ENCODE measurements around the gene CBL.
"Not testable (repeated sequence)": the region's sequence is repeated elsewhere in the genome, so short reads cannot be mapped to it uniquely, and the experiment has no call there.

Gene CBL

DNA sequence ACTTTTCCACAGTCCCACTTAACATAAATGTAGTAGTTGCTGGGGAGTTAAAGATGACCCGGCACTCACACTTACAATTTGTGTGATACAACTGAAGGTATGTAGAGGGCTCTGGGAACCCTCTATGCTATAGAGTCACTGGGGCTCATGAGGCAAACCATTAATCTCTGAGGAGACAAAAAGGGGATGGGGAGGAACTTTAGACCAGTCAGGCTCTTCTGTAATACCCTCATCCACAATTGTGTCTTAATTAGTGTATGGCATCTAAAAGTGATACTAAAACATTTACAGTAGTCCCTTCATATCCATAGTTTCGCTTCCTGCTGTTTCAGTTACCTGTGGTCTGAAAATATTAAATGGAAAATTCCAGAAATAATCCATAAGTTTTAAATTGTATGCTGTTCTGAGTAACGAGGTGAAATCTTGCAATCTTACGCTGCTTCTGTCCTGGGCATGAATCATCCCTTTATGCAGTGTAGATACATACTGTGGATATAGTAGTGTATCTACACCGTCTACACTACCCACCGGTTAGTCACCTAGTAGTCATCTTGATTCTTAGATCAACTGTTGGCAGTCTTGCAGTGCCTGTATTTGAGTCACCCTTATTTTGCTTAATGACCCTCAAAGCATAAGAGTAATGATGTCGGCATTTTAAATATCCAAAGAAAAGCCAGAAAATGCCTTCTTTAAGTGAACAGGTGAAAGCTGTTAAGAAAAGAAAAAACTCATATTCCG lies 12.2 kb downstream of the CBL start:
- no peak for DNase-seq

DNA sequence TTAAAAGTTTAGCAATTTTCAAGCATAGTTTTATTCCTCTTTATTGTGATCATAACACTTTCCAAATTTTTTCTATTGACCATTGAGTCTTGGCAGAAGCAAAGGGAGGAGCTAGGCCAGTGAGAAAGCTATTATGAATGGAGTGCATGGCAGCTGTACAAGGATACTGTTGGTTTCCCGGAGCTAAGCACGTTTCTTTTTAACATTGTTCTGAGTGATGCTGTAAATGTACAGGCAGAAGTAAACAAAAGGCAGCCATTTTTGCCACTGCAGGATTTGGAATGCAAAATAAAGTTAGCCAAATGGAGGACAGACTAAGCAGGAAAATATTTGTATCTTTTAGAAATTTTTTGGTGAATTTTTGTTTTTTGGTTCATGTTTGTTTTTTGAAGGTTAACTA lies 16.2 kb downstream of the CBL start:
- no peak for DNase-seq

DNA sequence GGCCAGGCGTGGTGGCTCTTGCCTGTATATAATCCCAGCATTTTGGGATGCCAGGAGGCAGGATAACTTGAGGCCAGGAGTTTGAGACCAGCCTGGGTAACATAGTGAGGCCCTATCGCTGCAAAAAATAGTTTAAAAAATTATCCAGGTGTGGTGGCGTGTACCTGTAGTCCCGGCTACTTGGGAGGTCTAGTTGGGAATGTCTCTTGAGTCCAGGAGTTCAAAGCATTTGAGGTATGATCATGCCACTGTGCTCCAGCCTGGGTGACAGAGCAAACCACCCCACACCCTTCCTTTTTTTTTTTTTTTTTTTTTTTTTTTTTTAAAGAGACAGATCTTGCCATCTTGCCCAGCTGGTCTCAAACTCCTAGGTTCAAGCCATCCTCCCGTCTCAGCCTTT lies 16.8 kb downstream of the CBL start:
- DNase-seq = no peak

GRCh38 chr11:119223856-119224255 lies 17.7 kb downstream of the CBL start:
- no peak for DNase-seq

- DNase-seq = not testable (repeated sequence)
Observed at GRCh38 chr11:119228535-119229287, 22.6 kb downstream of the CBL start.

DNA sequence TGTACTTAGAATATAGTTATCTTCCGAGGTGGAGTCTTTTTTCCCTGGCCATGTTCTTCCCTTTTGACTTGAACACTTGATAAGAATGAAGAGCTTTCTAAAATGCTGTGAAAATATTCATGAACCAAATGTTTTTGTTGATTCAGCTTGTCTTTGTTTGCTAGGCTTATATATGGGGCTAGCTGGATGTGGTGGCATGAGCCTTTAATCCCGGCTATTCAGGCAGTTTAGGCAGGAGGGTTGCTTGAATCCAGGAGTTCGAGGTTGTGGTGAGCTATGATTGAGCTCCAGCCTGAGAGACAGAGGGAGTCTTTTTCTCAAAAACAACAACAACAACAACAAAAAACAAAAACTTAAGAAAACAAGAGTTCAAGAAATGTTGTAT lies 23.1 kb downstream of the CBL start:
- no peak for DNase-seq

DNA sequence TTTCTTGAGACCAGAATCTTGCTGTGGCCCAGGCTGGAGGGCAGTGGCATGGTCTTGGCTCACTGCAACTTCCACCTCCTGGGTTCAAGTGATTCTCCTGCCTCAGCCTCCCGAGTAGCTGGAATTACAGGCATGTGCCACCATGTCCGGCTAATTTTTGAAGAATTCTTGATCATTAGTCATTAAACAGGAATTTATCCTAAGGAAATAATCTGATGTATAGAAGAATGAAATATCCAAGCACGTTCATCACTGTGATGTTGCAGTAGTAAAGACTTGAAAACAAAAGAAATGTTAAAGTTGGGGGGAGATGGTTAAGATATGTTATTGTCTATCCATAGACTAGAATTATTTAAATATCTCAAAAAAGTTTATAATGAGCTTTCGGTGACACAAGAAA lies 23.6 kb downstream of the CBL start:
- no peak for DNase-seq

DNA sequence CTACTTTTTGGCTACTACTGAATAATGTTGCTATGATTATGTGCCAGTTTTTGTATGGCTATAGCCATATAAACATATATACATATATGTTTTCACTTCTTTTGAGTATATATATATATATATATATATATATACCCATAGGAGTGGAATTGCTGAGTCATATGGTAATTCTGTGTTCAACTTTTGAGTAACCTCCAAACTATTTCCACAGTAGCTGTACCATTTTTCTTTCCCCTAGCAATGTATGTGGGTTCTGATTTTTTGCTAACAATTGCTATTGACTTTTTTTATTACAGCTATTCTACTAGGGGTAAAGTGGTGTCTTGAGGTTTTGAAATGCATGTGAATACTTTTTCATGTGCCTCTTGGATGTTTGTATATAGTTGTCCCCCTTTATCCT lies 30.4 kb downstream of the CBL start:
- DNase-seq = no peak

GRCh38 chr11:119236891-119237290 lies 30.8 kb downstream of the CBL start:
- no peak for DNase-seq

DNA sequence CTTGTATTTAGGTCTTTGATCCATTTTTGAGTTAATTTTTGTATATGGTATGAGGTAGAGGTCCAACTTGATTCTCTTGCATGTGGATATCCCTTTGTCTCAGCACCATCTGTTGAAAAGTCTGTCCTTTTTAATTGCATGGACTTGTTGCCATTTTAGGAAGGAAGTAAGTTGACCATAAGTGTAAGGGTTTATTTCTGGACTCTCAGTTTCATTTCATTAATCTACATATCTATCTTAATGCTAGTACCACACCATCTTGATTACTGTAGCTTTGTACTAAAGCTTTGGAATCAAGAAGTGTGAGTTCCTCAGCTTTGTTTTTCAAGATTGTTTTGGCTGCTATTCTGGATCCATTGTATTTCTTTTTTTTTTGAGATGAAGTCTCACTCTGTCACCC lies 31.4 kb downstream of the CBL start:
- DNase-seq = no peak

DNA sequence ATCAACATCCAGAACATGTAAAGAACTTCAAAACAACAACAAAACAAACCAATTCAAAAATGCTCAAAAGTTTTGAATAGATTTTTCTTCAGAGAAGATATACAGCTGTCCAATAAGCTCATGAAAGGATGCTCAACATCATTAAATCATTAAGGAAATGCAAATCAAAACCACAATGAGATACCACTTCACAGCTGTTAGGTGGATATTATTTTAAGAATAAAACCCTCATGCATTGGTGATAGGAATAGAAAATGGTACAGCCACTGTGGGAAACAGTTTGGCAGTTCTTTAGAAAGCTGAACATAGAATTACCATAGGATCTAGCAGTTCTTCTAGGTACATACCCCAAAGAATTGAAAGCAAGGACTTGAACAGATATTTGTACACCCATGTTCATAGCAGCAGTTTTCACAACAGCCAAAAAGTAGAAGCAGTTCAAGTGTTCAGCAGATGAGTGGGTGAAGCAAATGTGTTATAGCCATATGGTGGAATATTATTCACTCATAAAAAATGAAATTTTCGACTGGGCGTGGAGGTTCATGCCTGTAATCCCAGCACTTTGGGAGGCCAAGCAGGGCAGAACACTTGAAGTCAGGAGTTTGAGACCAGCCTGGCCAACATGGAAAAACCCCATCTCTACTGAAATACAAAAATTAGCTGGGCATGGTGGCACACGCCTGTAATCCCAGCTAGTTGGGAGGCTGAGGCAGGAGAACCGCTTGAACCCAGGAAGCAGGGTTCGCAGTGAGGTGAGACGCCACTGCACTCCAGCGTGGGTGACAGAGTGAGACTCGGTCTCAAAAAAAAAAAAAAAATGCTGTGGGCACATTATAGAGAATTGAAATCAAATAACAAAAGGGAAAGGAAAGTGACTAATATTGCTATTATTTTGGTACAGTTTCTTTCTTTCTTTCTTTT lies 42.9 kb downstream of the CBL start:
- no peak for DNase-seq

GRCh38 chr11:119249671-119250010 lies 43.5 kb downstream of the CBL start:
- no peak for DNase-seq

- DNase-seq = no peak
Observed at GRCh38 chr11:119251114-119251513, 45.0 kb downstream of the CBL start.

DNA sequence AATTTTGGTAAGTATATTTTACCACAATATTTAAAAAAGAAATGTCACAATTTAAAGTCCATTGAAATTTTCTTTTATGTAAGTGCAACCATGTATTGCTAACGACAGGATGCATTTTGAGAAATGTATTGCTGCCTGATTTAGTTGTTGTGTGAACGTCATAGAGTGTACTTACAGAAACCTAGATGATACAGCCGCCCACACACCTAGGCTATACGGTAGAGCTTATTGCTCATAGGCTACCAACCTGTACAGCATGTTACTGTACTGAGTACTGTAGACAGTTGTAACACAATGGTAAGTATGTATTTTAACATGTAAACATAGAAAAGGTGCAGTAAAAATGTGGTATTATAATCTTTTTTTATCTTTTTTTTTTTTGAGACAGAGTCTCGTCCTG lies 48.1 kb downstream of the CBL start:
- DNase-seq = no peak

DNA sequence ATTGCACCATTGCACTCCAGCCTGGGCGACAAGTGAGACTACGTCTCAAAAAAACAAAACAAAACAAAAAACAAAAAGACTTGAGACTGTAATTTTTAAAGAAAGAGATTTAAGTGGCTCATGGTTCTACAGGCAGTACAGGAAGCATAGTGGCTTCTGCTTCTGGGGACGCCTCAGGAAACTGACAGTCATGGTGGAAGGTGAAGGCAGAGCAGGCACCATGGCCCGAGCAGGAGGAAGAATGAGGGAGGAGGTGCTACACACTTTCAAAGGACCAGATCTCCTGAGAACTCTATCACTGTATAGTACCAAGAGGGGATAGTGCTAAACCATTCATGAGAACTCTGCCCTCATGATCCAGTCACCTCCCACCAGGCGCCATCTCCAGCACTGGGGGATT lies 52.0 kb downstream of the CBL start:
- no peak for DNase-seq

GRCh38 chr11:119258983-119259382 lies 52.8 kb downstream of the CBL start:
- DNase-seq = no peak

GRCh38 chr11:119262668-119263351 lies 56.7 kb downstream of the CBL start:
- no peak for DNase-seq

GRCh38 chr11:119263352-119263940 lies 57.3 kb downstream of the CBL start:
- DNase-seq = no peak

DNA sequence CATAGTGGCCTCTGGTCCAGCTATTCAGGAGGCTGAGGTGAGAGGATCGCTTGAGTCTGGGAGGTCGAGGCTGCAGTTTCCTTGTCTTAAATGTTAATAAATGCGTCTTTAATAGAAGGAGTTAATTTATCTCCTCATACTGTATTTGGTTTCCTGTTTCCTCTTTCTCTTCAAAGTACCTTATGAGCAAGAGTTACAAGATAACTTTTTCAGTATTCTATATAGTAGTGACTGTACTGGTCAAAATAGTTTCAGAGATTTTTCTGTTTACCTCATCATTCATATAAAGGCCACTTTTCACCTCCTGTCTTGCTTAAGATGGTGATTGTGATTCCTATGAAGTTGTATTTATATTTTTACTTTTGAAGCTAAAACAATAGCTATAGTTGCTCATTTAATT lies 59.9 kb downstream of the CBL start:
- DNase-seq = no peak

DNA sequence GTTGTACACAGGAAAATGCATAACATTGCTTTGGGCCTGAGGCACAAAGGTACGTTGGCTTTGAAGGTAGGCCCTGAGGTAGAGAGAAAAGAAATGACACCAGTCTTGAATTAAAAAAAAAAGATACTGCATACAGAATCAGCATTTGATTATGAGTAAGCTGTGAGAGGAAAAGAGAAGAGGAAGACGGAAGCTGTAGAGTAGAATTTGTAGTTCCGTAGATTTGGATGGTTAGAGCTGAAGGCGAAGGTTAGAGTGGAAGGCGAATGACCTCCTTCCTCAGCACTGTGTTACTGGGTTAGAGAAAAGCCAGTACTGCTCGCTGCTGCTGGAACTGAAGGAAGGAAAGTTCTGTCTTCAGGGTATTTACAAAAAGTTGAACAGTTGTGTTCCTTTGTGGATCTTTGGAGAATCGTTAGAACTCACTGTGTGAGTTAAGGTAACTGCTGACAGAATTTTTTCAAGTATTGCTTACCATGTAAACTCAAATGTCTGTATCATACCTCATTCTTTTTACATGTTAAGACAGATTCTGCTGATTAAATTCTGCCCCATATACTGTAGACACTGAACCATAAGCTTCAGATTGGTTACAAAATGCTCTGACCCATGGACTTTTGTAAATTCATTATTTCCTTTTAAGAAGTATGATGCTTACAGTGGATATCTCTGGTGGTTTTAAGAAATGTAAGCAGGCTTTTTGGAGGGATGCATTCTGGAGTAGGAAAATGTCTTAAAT lies 60.5 kb downstream of the CBL start:
- DNase-seq = no peak

DNA sequence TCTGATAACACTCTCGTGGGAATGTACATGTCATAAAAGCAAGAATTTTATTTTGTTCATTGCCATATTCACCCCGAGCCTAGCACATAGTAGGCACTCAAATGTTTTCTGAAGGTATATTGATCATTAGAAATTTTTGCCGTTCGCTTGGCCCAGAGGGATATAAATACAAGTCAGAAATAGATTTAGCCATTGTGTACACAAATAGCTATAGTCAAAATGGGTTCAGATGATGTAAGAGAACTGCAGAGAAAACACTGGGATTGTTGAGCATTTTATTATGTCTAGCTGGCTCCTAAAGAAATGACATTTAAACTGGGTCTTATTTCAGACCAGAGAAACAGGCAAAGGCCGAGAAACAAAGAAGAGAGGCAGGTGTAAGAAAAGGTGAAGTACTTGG lies 61.5 kb downstream of the CBL start:
- no peak for DNase-seq

DNA sequence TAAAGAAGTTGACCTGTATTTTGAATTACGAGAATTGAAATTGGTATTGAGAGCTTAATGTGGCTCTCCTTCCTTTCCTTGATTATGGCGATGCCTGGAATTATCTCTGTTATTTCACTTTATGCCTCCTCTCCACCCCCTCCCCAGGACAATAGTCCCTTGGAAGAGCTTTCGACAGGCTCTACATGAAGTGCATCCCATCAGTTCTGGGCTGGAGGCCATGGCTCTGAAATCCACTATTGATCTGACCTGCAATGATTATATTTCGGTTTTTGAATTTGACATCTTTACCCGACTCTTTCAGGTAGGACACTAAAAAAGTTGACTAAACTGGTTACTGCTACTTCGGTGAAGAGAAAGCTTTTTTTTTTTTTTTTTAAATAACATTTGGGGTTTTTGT lies 67.6 kb downstream of the CBL start:
- no peak for DNase-seq

Measured in NCI-H2171 (cell line).